Activated CD4-positive, alpha-beta memory T cell treated with anti-CD3 and anti-CD28 coated beads for 36 hours (primary cell): ENCODE results near the gene ACSL6. TPM values are rescaled to one million over a fixed set of nuclear protein-coding genes. Genes with fewer than 3 reads are reported as not detected.

Source experiments
- CTCF ChIA-PET: fragments of 350-600 bp; sonication (Branson Sonifier 250); formaldehyde crosslinking; loops from one replicate; lab custom pipeline; 2021; ENCODE audit warnings: antibody characterized with exemption, inconsistent platforms; lab: Charles Lee
- POLR2A ChIA-PET: fragments of 350-600 bp; sonication (Branson Sonifier 250); formaldehyde crosslinking; loops from one replicate; lab custom pipeline; 2021; ENCODE audit warnings: antibody characterized with exemption; lab: Charles Lee
- DNase-seq: peaks from one replicate; pipeline ENCODE4 v3.0.0-alpha.2; 2020
- H3K27ac Mint-ChIP-seq: one replicate; pipeline ENCODE4 v1.8.0; 2021; ENCODE audit warnings: mixed read lengths
- H3K27me3 Mint-ChIP-seq: one replicate; pipeline ENCODE4 v1.8.0; 2021; ENCODE audit warnings: mixed read lengths
- H3K36me3 Mint-ChIP-seq: one replicate; pipeline ENCODE4 v1.8.0; 2021; ENCODE audit warnings: mixed read lengths
- H3K4me1 Mint-ChIP-seq: one replicate; pipeline ENCODE4 v1.8.0; 2021; ENCODE audit warnings: low read depth, mixed read lengths
- H3K4me3 Mint-ChIP-seq: one replicate; pipeline ENCODE4 v1.8.0; 2021; ENCODE audit warnings: mild to moderate bottlenecking, mixed read lengths
- H3K9me3 Mint-ChIP-seq: one replicate; pipeline ENCODE4 v1.8.0; 2021; ENCODE audit warnings: mixed read lengths
- intact Hi-C: fragments of 100-400 bp; cut with micrococcal nuclease; formaldehyde crosslinking; loops from one replicate; pipeline ENCODE4 v1.15.1; 2023
- total RNA-seq, 2 experiments: library from RNA; stranded (reverse); gene quantifications; one replicate each; pipeline ENCODE4 v1.2.3, GENCODE V29; 2021

The ACSL6 gene
- total RNA-seq, 2 experiments from 2014 or later, result 5.6 to 6.0 TPM

- intact Hi-C loops, result no loop called here
- Mint-ChIP-seq H3K27ac (no peak overlapping the region), H3K27me3 (no peaks in the 10 kb centered on the region), H3K36me3 (no peaks in the 10 kb centered on the region), H3K4me1 (peaks cover 41% of the 10 kb centered on the region), H3K4me3 (no peak overlapping the region), H3K9me3 (no peaks in the 10 kb centered on the region)
- DNase-seq, result no peak
- CTCF ChIA-PET, result interaction anchor here (0.6 to 4.4 kb wide), 5 partner anchors 9 to 465 kb away, joined by 3 to 35 read pairs (median 6); no protein-coding TSS in a partner anchor
- POLR2A ChIA-PET, result no interaction called here
Observed at GRCh38 chr5:132054697-132055440, 43.4 kb upstream of the ACSL6 start.

- ChIA-PET POLR2A (no interaction called here), CTCF (interaction anchor here (0.6 to 4.4 kb wide), 2 partner anchors 10 to 78 kb away, joined by 3 to 35 read pairs; no protein-coding TSS in a partner anchor)
- intact Hi-C loops, result no loop called here
- H3K9me3 Mint-ChIP-seq, result no peaks in the 10 kb centered on the region
- peaks cover 35% of the 10 kb centered on the region for H3K4me1 Mint-ChIP-seq
- H3K4me3 Mint-ChIP-seq, result no peak overlapping the region
- H3K27ac Mint-ChIP-seq, result no peak overlapping the region
- H3K36me3 Mint-ChIP-seq, result no peaks in the 10 kb centered on the region
- DNase-seq, result no peak
- no peaks in the 10 kb centered on the region for H3K27me3 Mint-ChIP-seq
Observed at GRCh38 chr5:132054031-132054696, 42.7 kb upstream of the ACSL6 start.

GRCh38 chr5:132053483-132053882, 42.0 kb upstream of the ACSL6 start:
- H3K27me3 Mint-ChIP-seq, result no peaks in the 10 kb centered on the region
- no peaks in the 10 kb centered on the region for H3K36me3 Mint-ChIP-seq
- peaks cover 32% of the 10 kb centered on the region for H3K4me1 Mint-ChIP-seq
- CTCF ChIA-PET, result interaction anchor here (0.6 to 4.4 kb wide), 2 partner anchors 10 to 78 kb away, joined by 3 to 35 read pairs; no protein-coding TSS in a partner anchor
- POLR2A ChIA-PET, result no interaction called here
- no peaks in the 10 kb centered on the region for H3K9me3 Mint-ChIP-seq
- no peak for DNase-seq
- H3K27ac Mint-ChIP-seq, result no peak overlapping the region
- no peak overlapping the region for H3K4me3 Mint-ChIP-seq
- intact Hi-C loops, result no loop called here

GRCh38 chr5:132052520-132052919, 41.1 kb upstream of the ACSL6 start:
- intact Hi-C loops, result no loop called here
- Mint-ChIP-seq H3K4me3 (no peak overlapping the region), H3K27ac (no peak overlapping the region), H3K27me3 (no peaks in the 10 kb centered on the region), H3K36me3 (no peaks in the 10 kb centered on the region), H3K4me1 (peaks cover 27% of the 10 kb centered on the region), H3K9me3 (no peaks in the 10 kb centered on the region)
- CTCF ChIA-PET, result interaction anchor here (4.4 kb wide), 1 partner anchor 11 kb away, joined by 35 read pairs; no protein-coding TSS in a partner anchor
- DNase-seq, result no peak
- POLR2A ChIA-PET, result no interaction called here

- CTCF ChIA-PET, result interaction anchor here (1.2 to 3.0 kb wide), 3 partner anchors 13 to 461 kb away, joined by 3 to 23 read pairs (median 5); no protein-coding TSS in a partner anchor
- Mint-ChIP-seq H3K9me3 (no peaks in the 10 kb centered on the region), H3K27ac (no peak overlapping the region), H3K4me3 (no peak overlapping the region), H3K4me1 (peaks cover 15% of the 10 kb centered on the region), H3K27me3 (no peaks in the 10 kb centered on the region), H3K36me3 (no peaks in the 10 kb centered on the region)
- DNase-seq, result no peak
- intact Hi-C loops, result no loop called here
- POLR2A ChIA-PET, result no interaction called here
Observed at GRCh38 chr5:132050661-132051552, 39.4 kb upstream of the ACSL6 start.

GRCh38 chr5:132050136-132050535, 38.7 kb upstream of the ACSL6 start:
- POLR2A ChIA-PET, result no interaction called here
- no peaks in the 10 kb centered on the region for H3K9me3 Mint-ChIP-seq
- no peaks in the 10 kb centered on the region for H3K36me3 Mint-ChIP-seq
- CTCF ChIA-PET, result interaction anchor here (1.2 to 3.0 kb wide), 3 partner anchors 13 to 461 kb away, joined by 3 to 23 read pairs (median 5); no protein-coding TSS in a partner anchor
- no peak overlapping the region for H3K27ac Mint-ChIP-seq
- H3K4me1 Mint-ChIP-seq, result peaks cover 8% of the 10 kb centered on the region
- intact Hi-C loops, result no loop called here
- DNase-seq, result no peak
- H3K4me3 Mint-ChIP-seq, result no peak overlapping the region
- no peaks in the 10 kb centered on the region for H3K27me3 Mint-ChIP-seq

- intact Hi-C loops, result no loop called here
- no peak overlapping the region for H3K27ac Mint-ChIP-seq
- POLR2A ChIA-PET, result no interaction called here
- H3K9me3 Mint-ChIP-seq, result no peaks in the 10 kb centered on the region
- H3K27me3 Mint-ChIP-seq, result no peaks in the 10 kb centered on the region
- H3K4me1 Mint-ChIP-seq, result peaks cover 4% of the 10 kb centered on the region
- H3K4me3 Mint-ChIP-seq, result no peak overlapping the region
- CTCF ChIA-PET, result interaction anchor here (1.2 to 3.0 kb wide), 3 partner anchors 14 to 460 kb away, joined by 3 to 23 read pairs (median 5); no protein-coding TSS in a partner anchor
- no peak for DNase-seq
- H3K36me3 Mint-ChIP-seq, result no peaks in the 10 kb centered on the region
Observed at GRCh38 chr5:132049559-132049958, 38.1 kb upstream of the ACSL6 start.

GRCh38 chr5:132049093-132049492, 37.6 kb upstream of the ACSL6 start:
- H3K27me3 Mint-ChIP-seq, result no peaks in the 10 kb centered on the region
- no peak overlapping the region for H3K4me3 Mint-ChIP-seq
- no peaks in the 10 kb centered on the region for H3K9me3 Mint-ChIP-seq
- H3K27ac Mint-ChIP-seq, result no peak overlapping the region
- ChIA-PET CTCF (interaction anchor here (1.5 to 3.0 kb wide), 2 partner anchors 14 to 460 kb away, joined by 5 to 23 read pairs; no protein-coding TSS in a partner anchor), POLR2A (no interaction called here)
- H3K4me1 Mint-ChIP-seq, result no peaks in the 10 kb centered on the region
- H3K36me3 Mint-ChIP-seq, result no peaks in the 10 kb centered on the region
- no peak for DNase-seq
- intact Hi-C loops, result no loop called here

- no peaks in the 10 kb centered on the region for H3K36me3 Mint-ChIP-seq
- DNase-seq, result no peak
- H3K27me3 Mint-ChIP-seq, result peaks cover 6% of the 10 kb centered on the region
- H3K27ac Mint-ChIP-seq, result no peak overlapping the region
- ChIA-PET POLR2A (no interaction called here), CTCF (interaction anchor here (1.1 to 2.0 kb wide), 2 partner anchors 12 to 39 kb away, joined by 3 to 5 read pairs; no protein-coding TSS in a partner anchor)
- no peaks in the 10 kb centered on the region for H3K4me1 Mint-ChIP-seq
- no peaks in the 10 kb centered on the region for H3K9me3 Mint-ChIP-seq
- intact Hi-C loops, result no loop called here
- H3K4me3 Mint-ChIP-seq, result no peak overlapping the region
Observed at GRCh38 chr5:132046880-132047299, 35.4 kb upstream of the ACSL6 start.

GRCh38 chr5:132044207-132044606, 32.7 kb upstream of the ACSL6 start:
- Mint-ChIP-seq H3K4me3 (no peak overlapping the region), H3K27ac (no peak overlapping the region), H3K36me3 (no peaks in the 10 kb centered on the region), H3K27me3 (peaks cover 8% of the 10 kb centered on the region), H3K9me3 (no peaks in the 10 kb centered on the region), H3K4me1 (no peaks in the 10 kb centered on the region)
- ChIA-PET CTCF (no interaction called here), POLR2A (no interaction called here)
- DNase-seq, result no peak
- intact Hi-C loops, result no loop called here

GRCh38 chr5:132037353-132037752, 25.9 kb upstream of the ACSL6 start:
- ChIA-PET POLR2A (no interaction called here), CTCF (no interaction called here)
- Mint-ChIP-seq H3K4me1 (peaks cover 9% of the 10 kb centered on the region), H3K27ac (no peak overlapping the region), H3K27me3 (peaks cover 8% of the 10 kb centered on the region), H3K36me3 (peaks cover under 1% of the 10 kb centered on the region), H3K4me3 (no peak overlapping the region), H3K9me3 (peaks cover 16% of the 10 kb centered on the region)
- intact Hi-C loops, result no loop called here
- no peak for DNase-seq
